OCI-LY7 (cell line): ENCODE measurements around the gene SNHG17. TPM values are rescaled to one million over a fixed set of nuclear protein-coding genes. Genes with fewer than 3 reads are reported as not detected.
"Not testable (repeated sequence)": the region's sequence is repeated elsewhere in the genome, so short reads cannot be mapped to it uniquely, and the experiment has no call there.

Experiments
- BruUV-seq: library from RNA; stranded (reverse); fragments of 400-500 nt; replicated peaks from 2 replicates; lab custom pipeline; 2021; lab: Mats Ljungman, UMichigan
- CTCF ChIA-PET: fragments of 300-600 bp; sonication (Branson Sonifier 250); formaldehyde crosslinking; loops from one replicate; lab custom pipeline; 2022; ENCODE audit warnings: antibody characterized with exemption; ENCODE audit not compliant: unreplicated experiment; lab: Charles Lee
- POLR2A ChIA-PET: fragments of 300-600 bp; sonication (Branson Sonifier 250); formaldehyde crosslinking; loops from one replicate; lab custom pipeline; 2022; ENCODE audit warnings: antibody characterized with exemption; lab: Charles Lee
- DNase-seq: peaks from one replicate; pipeline ENCODE4 v3.0.0-alpha.2; 2015; ENCODE audit warnings: low spot score
- H2AFZ ChIP-seq: fragments of 200-600 bp; sonication (generic), shearing (Covaris generic); 2 replicates; pipeline ENCODE4 v1.6.1; 2014; ENCODE audit warnings: mild to moderate bottlenecking, antibody characterized with exemption, low read length, moderate library complexity
- H3K27ac ChIP-seq: fragments of 200-600 bp; sonication (generic); 2 replicates; pipeline ENCODE4 v1.5.1; 2014; ENCODE audit warnings: mixed run types, low read depth, mild to moderate bottlenecking, moderate library complexity, low read length, inconsistent platforms; ENCODE audit not compliant: poor library complexity, severe bottlenecking
- H3K36me3 ChIP-seq: fragments of 200-600 bp; sonication (generic); 2 replicates; pipeline ENCODE4 v1.6.1; 2014; ENCODE audit warnings: mild to moderate bottlenecking, antibody characterized with exemption, low read length, moderate library complexity, mixed read lengths; ENCODE audit not compliant: insufficient read depth
- H3K4me1 ChIP-seq: fragments of 200-600 bp; sonication (generic); 2 replicates; pipeline ENCODE4 v1.5.1; 2014; ENCODE audit warnings: mild to moderate bottlenecking, low read length; ENCODE audit not compliant: insufficient read depth, poor library complexity, severe bottlenecking
- H3K4me2 ChIP-seq: fragments of 200-600 bp; sonication (generic); 2 replicates; pipeline ENCODE4 v1.6.1; 2014; ENCODE audit warnings: mild to moderate bottlenecking, low read length
- H3K4me3 ChIP-seq: fragments of 200-600 bp; sonication (generic); 2 replicates; pipeline ENCODE4 v1.5.1; 2014; ENCODE audit warnings: mild to moderate bottlenecking, low read depth, low read length; ENCODE audit not compliant: poor library complexity, severe bottlenecking
- H3K79me2 ChIP-seq: fragments of 200-600 bp; sonication (generic); 2 replicates; pipeline ENCODE4 v1.6.1; 2016; ENCODE audit warnings: low read depth, mild to moderate bottlenecking, low read length, moderate library complexity, mixed read lengths; ENCODE audit not compliant: insufficient read depth
- H3K9me2 ChIP-seq: fragments of 200-600 bp; sonication (generic); 2 replicates; pipeline ENCODE4 v1.6.1; 2016; ENCODE audit warnings: mild to moderate bottlenecking, low read length, mixed read lengths; ENCODE audit not compliant: insufficient read depth
- H3K9me3 ChIP-seq: fragments of 200-600 bp; sonication (generic); 2 replicates; pipeline ENCODE4 v1.6.1; 2014; ENCODE audit warnings: mild to moderate bottlenecking, mixed run types, low read length, mixed read lengths
- H4K20me1 ChIP-seq: fragments of 200-600 bp; sonication (generic); 2 replicates; pipeline ENCODE4 v1.6.1; 2014; ENCODE audit warnings: mild to moderate bottlenecking, antibody characterized with exemption, low read length, moderate library complexity, mixed read lengths; ENCODE audit not compliant: insufficient read depth
- EZH2phosphoT487 ChIP-seq: fragments of 200-600 bp; sonication (generic); IDR thresholded peaks from 2 replicates; pipeline ENCODE4 v1.6.1; 2018; ENCODE audit warnings: low read depth, borderline replicate concordance, mild to moderate bottlenecking, mixed run types, antibody characterized with exemption, low read length, moderate library complexity, mixed read lengths
- intact Hi-C: fragments of 100-400 bp; cut with micrococcal nuclease; formaldehyde crosslinking; loops from one replicate; pipeline ENCODE4 v1.10.0; 2022; ENCODE audit not compliant: unreplicated experiment
- total RNA-seq, 2 experiments: library from RNA; depleted of rRNA in 1 of 2; stranded (reverse); fragments of >200 nt in 1 of 2; shearing (Covaris generic) in 1 of 2; gene quantifications; 2 replicates each; pipeline ENCODE4 v1.2.3, GENCODE V29; 2014 to 2022
- TF ChIP-seq, protein P1 (sequence below): fragments of 200-600 bp; sonication (generic); conservative IDR thresholded peaks from 2 replicates; pipeline ENCODE4 v1.5.1; 2014; ENCODE audit warnings: mild to moderate bottlenecking, antibody characterized with exemption, low read length, moderate library complexity, mixed read lengths

SNHG17 gene
- total RNA-seq, 2 experiments from 2014 or later, result 49.1 to 111 TPM

DNA sequence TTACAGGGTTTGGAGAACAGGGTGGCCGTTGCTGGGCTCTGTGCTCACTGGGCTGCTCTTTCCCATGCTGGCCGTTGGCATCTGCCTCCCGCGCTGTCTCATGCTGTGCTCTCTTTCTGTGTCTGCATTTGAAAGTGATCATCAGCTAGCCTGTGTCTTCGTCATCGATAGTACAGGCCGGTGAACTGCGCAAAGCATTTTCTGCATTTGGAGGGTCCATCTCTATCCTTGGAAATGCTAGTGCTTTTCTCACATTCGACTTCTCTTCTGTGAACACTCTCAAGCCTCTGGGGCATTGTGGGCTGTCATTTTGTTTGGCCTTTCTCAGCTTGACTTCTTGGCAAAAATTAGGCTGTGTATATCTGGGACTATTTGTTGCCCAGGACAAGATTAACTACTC, 6.8 kb upstream of the SNHG17 start:
- H2AFZ ChIP-seq, result no peak overlapping the region

DNA sequence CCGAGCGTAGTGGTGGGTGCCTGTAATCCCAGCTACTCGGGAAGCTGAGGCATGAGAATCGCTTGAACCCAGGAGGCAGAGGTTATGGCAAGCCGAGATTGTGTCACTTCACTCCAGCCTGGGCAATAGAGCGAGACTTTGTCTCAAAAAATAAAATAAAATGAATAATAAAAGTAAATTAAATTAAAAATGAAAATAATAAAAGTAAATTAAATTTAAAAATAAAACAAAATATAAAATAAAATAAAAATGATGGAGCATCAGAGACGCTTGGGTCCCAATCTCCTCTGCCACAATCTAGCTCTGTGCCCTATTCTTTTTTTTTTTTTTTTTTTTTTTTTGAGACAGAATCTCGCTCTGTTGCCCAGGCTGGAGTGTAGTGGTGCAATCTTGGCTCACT, 6.0 kb upstream of the SNHG17 start:
- H4K20me1 ChIP-seq, H3K9me3 ChIP-seq, H3K79me2 ChIP-seq, H3K4me3 ChIP-seq, POLR2A ChIA-PET, DNase-seq, H3K4me2 ChIP-seq, BruUV-seq, H3K4me1 ChIP-seq, H3K27ac ChIP-seq, H3K9me2 ChIP-seq, H3K36me3 ChIP-seq, CTCF ChIA-PET, H2AFZ ChIP-seq: not testable (repeated sequence)
- intact Hi-C loops, result loop anchor here (10.0 kb wide), 1 partner anchor 524 kb away; the partner anchor contains the start of gene DHX35

More for the DNA sequence above, 6.8 kb upstream of the SNHG17 start:
- no peak overlapping the region for H3K4me3 ChIP-seq
- no peak for DNase-seq
- ChIA-PET CTCF (no interaction called here), POLR2A (no interaction called here)
- H3K4me2 ChIP-seq, result no peak overlapping the region
- no peaks in the 10 kb centered on the region for H4K20me1 ChIP-seq
- TF ChIP-seq, protein P1, sequence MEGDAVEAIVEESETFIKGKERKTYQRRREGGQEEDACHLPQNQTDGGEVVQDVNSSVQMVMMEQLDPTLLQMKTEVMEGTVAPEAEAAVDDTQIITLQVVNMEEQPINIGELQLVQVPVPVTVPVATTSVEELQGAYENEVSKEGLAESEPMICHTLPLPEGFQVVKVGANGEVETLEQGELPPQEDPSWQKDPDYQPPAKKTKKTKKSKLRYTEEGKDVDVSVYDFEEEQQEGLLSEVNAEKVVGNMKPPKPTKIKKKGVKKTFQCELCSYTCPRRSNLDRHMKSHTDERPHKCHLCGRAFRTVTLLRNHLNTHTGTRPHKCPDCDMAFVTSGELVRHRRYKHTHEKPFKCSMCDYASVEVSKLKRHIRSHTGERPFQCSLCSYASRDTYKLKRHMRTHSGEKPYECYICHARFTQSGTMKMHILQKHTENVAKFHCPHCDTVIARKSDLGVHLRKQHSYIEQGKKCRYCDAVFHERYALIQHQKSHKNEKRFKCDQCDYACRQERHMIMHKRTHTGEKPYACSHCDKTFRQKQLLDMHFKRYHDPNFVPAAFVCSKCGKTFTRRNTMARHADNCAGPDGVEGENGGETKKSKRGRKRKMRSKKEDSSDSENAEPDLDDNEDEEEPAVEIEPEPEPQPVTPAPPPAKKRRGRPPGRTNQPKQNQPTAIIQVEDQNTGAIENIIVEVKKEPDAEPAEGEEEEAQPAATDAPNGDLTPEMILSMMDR, result no peak
- TF ChIP-seq EZH2phosphoT487, result no peak
- H3K4me1 ChIP-seq, result no peaks in the 10 kb centered on the region
- peaks cover 4% of the 10 kb centered on the region; the same call in 1 of the 2 replicates for H3K79me2 ChIP-seq
- intact Hi-C loops, result loop anchor here (10.0 kb wide), 1 partner anchor 523 kb away; the partner anchor contains the start of gene DHX35
- no TSS peak for BruUV-seq
- no peak overlapping the region for H3K27ac ChIP-seq
- no peaks in the 10 kb centered on the region for H3K36me3 ChIP-seq
- H3K9me3 ChIP-seq, result no peaks in the 10 kb centered on the region
- H3K9me2 ChIP-seq, result no peaks in the 10 kb centered on the region

DNA sequence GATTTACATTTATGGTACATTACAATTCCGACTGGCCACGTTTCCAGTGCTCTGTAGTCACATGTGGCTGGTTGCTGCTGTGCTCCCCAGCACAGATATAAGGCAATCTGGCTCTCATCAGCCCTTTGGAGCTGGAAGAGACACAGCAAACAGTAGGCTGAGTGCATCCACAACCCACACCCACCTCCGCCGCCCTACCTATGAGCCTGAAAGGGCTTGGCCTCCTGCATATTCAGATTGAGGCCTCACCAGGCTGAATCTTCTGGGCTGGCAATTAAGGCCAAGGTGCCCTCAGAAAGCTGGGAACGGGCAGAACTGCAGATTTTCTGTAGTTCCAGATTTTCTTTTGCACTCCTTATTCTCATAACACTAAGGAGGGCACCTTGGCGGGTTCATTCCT, 2.7 kb upstream of the SNHG17 start:
- H3K9me3 ChIP-seq, result no peaks in the 10 kb centered on the region
- H3K4me3 ChIP-seq, result no peak overlapping the region
- H4K20me1 ChIP-seq, result peaks cover 16% of the 10 kb centered on the region; the same call in 1 of the 2 replicates
- peaks cover 24% of the 10 kb centered on the region for H3K79me2 ChIP-seq
- intact Hi-C loops, result no loop called here
- BruUV-seq, result no TSS peak
- no peak overlapping the region for H3K4me2 ChIP-seq
- TF ChIP-seq, protein P1, result no peak
- no peak for TF ChIP-seq EZH2phosphoT487
- no peak for DNase-seq
- H2AFZ ChIP-seq, result no peak overlapping the region
- H3K36me3 ChIP-seq, result peaks cover 22% of the 10 kb centered on the region
- POLR2A ChIA-PET, result interaction anchor here (1.0 to 2.0 kb wide), 3 partner anchors 8 to 116 kb away, joined by 3 to 9 read pairs (median 3); no protein-coding TSS in a partner anchor
- no peaks in the 10 kb centered on the region for H3K9me2 ChIP-seq
- peaks cover 9% of the 10 kb centered on the region for H3K4me1 ChIP-seq
- CTCF ChIA-PET, result no interaction called here
- no peak overlapping the region for H3K27ac ChIP-seq
